ENCODE measurements around the gene CD300LG.
A peak's percentile ranks its signal among the peaks of the same experiment; 100 is the strongest.
"Not testable (repeated sequence)": the region's sequence is repeated elsewhere in the genome, so short reads cannot be mapped to it uniquely, and the experiment has no call there.

The CD300LG gene

GRCh38 chr17:43846963-43847371 is at the start of gene CD300LG:
TSS of gene CD300LG (plus strand) at chr17:43847176. CDS start at chr17:43847217, 41 bp downstream.
- no peak for DNase-seq

GRCh38 chr17:43798024-43798423 is 49.0 kb upstream of the CD300LG start:
- DNase-seq = not testable (repeated sequence)

GRCh38 chr17:43799047-43799446 is 47.9 kb upstream of the CD300LG start:
- DNase-seq = no peak

GRCh38 chr17:43800736-43801135 is 46.2 kb upstream of the CD300LG start:
- no peak for DNase-seq

GRCh38 chr17:43801844-43802243 is 45.1 kb upstream of the CD300LG start:
- DNase-seq = no peak

GRCh38 chr17:43803758-43804157 is 43.2 kb upstream of the CD300LG start:
- DNase-seq = no peak

- no peak for DNase-seq
Measured at GRCh38 chr17:43805117-43805516, 41.9 kb upstream of the CD300LG start.

- no peak for DNase-seq
Measured at GRCh38 chr17:43808076-43808475, 38.9 kb upstream of the CD300LG start.

GRCh38 chr17:43809121-43809520 is 37.9 kb upstream of the CD300LG start:
- DNase-seq = no peak

- DNase-seq = no peak
Measured at GRCh38 chr17:43810226-43810715, 36.7 kb upstream of the CD300LG start.

- no peak for DNase-seq
Measured at GRCh38 chr17:43810823-43811222, 36.2 kb upstream of the CD300LG start.

GRCh38 chr17:43812396-43813265 is 34.3 kb upstream of the CD300LG start:
- DNase-seq = no peak

- no peak for DNase-seq
Measured at GRCh38 chr17:43813386-43813785, 33.6 kb upstream of the CD300LG start.

GRCh38 chr17:43814026-43814425 is 33.0 kb upstream of the CD300LG start:
- no peak for DNase-seq

GRCh38 chr17:43814714-43815113 is 32.3 kb upstream of the CD300LG start:
- peak; percentile 73 for DNase-seq

GRCh38 chr17:43816336-43817320 is 30.3 kb upstream of the CD300LG start:
- DNase-seq = no peak

- no peak for DNase-seq
Measured at GRCh38 chr17:43817826-43818225, 29.1 kb upstream of the CD300LG start.

GRCh38 chr17:43818966-43819365 is 28.0 kb upstream of the CD300LG start:
- no peak for DNase-seq

- no peak for DNase-seq
Measured at GRCh38 chr17:43820759-43821158, 26.2 kb upstream of the CD300LG start.

- DNase-seq = no peak
Measured at GRCh38 chr17:43822570-43823190, 24.3 kb upstream of the CD300LG start.

- DNase-seq = no peak
Measured at GRCh38 chr17:43823350-43824084, 23.5 kb upstream of the CD300LG start.

- no peak for DNase-seq
Measured at GRCh38 chr17:43825567-43825966, 21.4 kb upstream of the CD300LG start.
